H1 (cell line): ENCODE data around the gene PIAS4. TPM values are rescaled to one million over a fixed set of nuclear protein-coding genes. Genes with fewer than 3 reads are reported as not detected.

ENCODE experiments used
- CTCF ChIA-PET: fragments of 300-600 bp; sonication (Branson Sonifier 250); formaldehyde crosslinking; loops from one replicate; lab custom pipeline; 2021; ENCODE audit not compliant: partially characterized antibody; lab: Charles Lee
- POLR2A ChIA-PET: fragments of 300-600 bp; sonication (Branson Sonifier 250); formaldehyde crosslinking; loops from one replicate; lab custom pipeline; 2021; ENCODE audit warnings: inconsistent platforms; ENCODE audit not compliant: partially characterized antibody; lab: Charles Lee
- DNase-seq, 2 experiments: peaks; one replicate each; pipeline versions ENCODE4 v3.0.0 to v3.0.0-alpha.2; 2010 to 2022; ENCODE audit warnings: low spot score in 2 of 2, low read depth in 1 of 2, mixed read lengths in 1 of 2
- FAIRE-seq: peaks from 2 replicates; lab custom pipeline; 2011; peaks lifted over from hg19 to GRCh38; lab: Jason Lieb, UNC
- H2AFZ ChIP-seq: 2 replicates; pipeline ENCODE4 v1.8.1; 2012; ENCODE audit warnings: low read length, inconsistent platforms
- H2AK5ac ChIP-seq: 2 replicates; pipeline ENCODE4 v1.6.1; 2013; ENCODE audit warnings: low read depth, low read length
- H2BK120ac ChIP-seq: replicated peaks from 2 replicates; pipeline ENCODE3; 2013; ENCODE audit warnings: low read depth, low read length, inconsistent platforms
- H2BK12ac ChIP-seq: 2 replicates; pipeline ENCODE4 v1.6.1; 2013; ENCODE audit warnings: low read depth, low read length
- H2BK15ac ChIP-seq: 2 replicates; pipeline ENCODE4 v1.6.1; 2013; ENCODE audit warnings: low read length
- H2BK20ac ChIP-seq: 2 replicates; pipeline ENCODE4 v1.6.1; 2013; ENCODE audit warnings: low read length
- H2BK5ac ChIP-seq: 2 replicates; pipeline ENCODE4 v1.6.1; 2013; ENCODE audit warnings: low read depth, low read length
- H3K14ac ChIP-seq: 2 replicates; pipeline ENCODE4 v1.6.1; 2013; ENCODE audit warnings: inconsistent platforms; ENCODE audit not compliant: insufficient read length
- H3K18ac ChIP-seq: 2 replicates; pipeline ENCODE4 v1.6.1; 2013; ENCODE audit warnings: low read length; ENCODE audit errors: extremely low read depth
- H3K23ac ChIP-seq: 2 replicates; pipeline ENCODE4 v1.6.1; 2013; ENCODE audit warnings: inconsistent platforms; ENCODE audit not compliant: insufficient read length
- H3K23me2 ChIP-seq: 2 replicates; pipeline ENCODE4 v1.6.1; 2013; ENCODE audit warnings: low read depth, low read length
- H3K27ac ChIP-seq: 2 replicates; pipeline ENCODE4 v1.6.1; 2011; ENCODE audit warnings: low read depth, low read length, inconsistent platforms
- H3K27me3 ChIP-seq, 4 experiments: replicated peaks in 1 of 4; 1 replicate in 1 of 4; 2 replicates in 3 of 4; pipeline versions ENCODE4 v1.6.1 to v1.8.1; 2011 to 2013; ENCODE audit warnings: low read length in 3 of 4, mild to moderate bottlenecking in 3 of 4, inconsistent platforms in 2 of 4, mixed read lengths in 2 of 4, moderate library complexity in 1 of 4; ENCODE audit not compliant: control insufficient read depth in 3 of 4, insufficient read depth in 3 of 4; ENCODE audit errors: extremely low read depth in 1 of 4
- H3K36me3 ChIP-seq, 4 experiments: 2 replicates each; pipeline versions ENCODE4 v1.6.1 to v1.8.1; 2011 to 2013; ENCODE audit warnings: mild to moderate bottlenecking in 4 of 4, low read length in 3 of 4, moderate library complexity in 2 of 4, control low read depth in 1 of 4, inconsistent platforms in 1 of 4; ENCODE audit not compliant: insufficient read depth in 4 of 4, control insufficient read depth in 2 of 4
- H3K4ac ChIP-seq: replicated peaks from 2 replicates; pipeline ENCODE3; 2013; ENCODE audit warnings: low read length, low read depth, mixed read lengths, inconsistent platforms; ENCODE audit not compliant: insufficient read length
- H3K4me1 ChIP-seq, 4 experiments: replicated peaks in 1 of 4; 1 replicate in 1 of 4; 2 replicates in 3 of 4; pipeline versions ENCODE4 v1.6.1 to v1.8.1; 2011 to 2013; ENCODE audit warnings: low read length in 3 of 4, inconsistent platforms in 2 of 4, mixed read lengths in 1 of 4; ENCODE audit not compliant: insufficient read depth in 4 of 4, control insufficient read depth in 3 of 4
- H3K4me2 ChIP-seq, 2 experiments: 2 replicates each; pipeline versions ENCODE4 v1.6.1 to v1.8.1; 2011 to 2013; ENCODE audit warnings: low read depth in 2 of 2, low read length in 2 of 2, control low read depth in 1 of 2, inconsistent platforms in 1 of 2, mild to moderate bottlenecking in 1 of 2; ENCODE audit not compliant: insufficient read depth in 1 of 2
- H3K4me3 ChIP-seq, 4 experiments: fragments of 200-600, 300-600 bp in 1 of 4; sonication (generic), shearing (Covaris generic), sonication (Bioruptor Twin) in 1 of 4; 2 replicates each; pipeline versions ENCODE4 v1.5.1 to v1.8.1; 2011 to 2016; ENCODE audit warnings: low read length in 4 of 4, low read depth in 3 of 4, control low read depth in 2 of 4, inconsistent platforms in 2 of 4, mild to moderate bottlenecking in 2 of 4, mixed read lengths in 1 of 4, moderate library complexity in 1 of 4; ENCODE audit not compliant: insufficient read depth in 2 of 4; ENCODE audit errors: extremely low read depth in 1 of 4
- H3K56ac ChIP-seq: replicated peaks from 2 replicates; pipeline ENCODE3; 2013; ENCODE audit warnings: low read depth, mild to moderate bottlenecking, mixed read lengths, low read length, inconsistent platforms; ENCODE audit not compliant: insufficient read length
- H3K79me1 ChIP-seq: 2 replicates; pipeline ENCODE4 v1.6.1; 2013; ENCODE audit warnings: low read depth, low read length, control low read depth
- H3K79me2 ChIP-seq, 2 experiments: 2 replicates each; pipeline versions ENCODE4 v1.6.1 to v1.8.1; 2012 to 2013; ENCODE audit warnings: low read length in 2 of 2, mild to moderate bottlenecking in 2 of 2, inconsistent platforms in 1 of 2; ENCODE audit not compliant: insufficient read depth in 2 of 2, control insufficient read depth in 1 of 2
- H3K9ac ChIP-seq, 4 experiments: replicated peaks in 1 of 4; 1 replicate in 1 of 4; 2 replicates in 3 of 4; pipeline versions ENCODE4 v1.6.1 to v1.8.1; 2011 to 2013; ENCODE audit warnings: low read depth in 3 of 4, low read length in 3 of 4, control low read depth in 2 of 4, mild to moderate bottlenecking in 2 of 4, moderate library complexity in 2 of 4, inconsistent platforms in 1 of 4; ENCODE audit errors: extremely low read depth in 1 of 4
- H3K9me3 ChIP-seq, 2 experiments: 2 replicates each; pipeline versions ENCODE4 v1.6.1 to v1.8.1; 2012 to 2013; ENCODE audit warnings: mild to moderate bottlenecking in 2 of 2, moderate library complexity in 2 of 2, control low read depth in 1 of 2, inconsistent platforms in 1 of 2, low read depth in 1 of 2, low read length in 1 of 2, mixed read lengths in 1 of 2; ENCODE audit not compliant: insufficient read depth in 2 of 2
- H4K20me1 ChIP-seq, 2 experiments: replicated peaks in 1 of 2; 2 replicates each; pipeline versions ENCODE3 to v1.8.1; 2011 to 2013; ENCODE audit warnings: inconsistent platforms in 2 of 2, low read length in 2 of 2, mild to moderate bottlenecking in 1 of 2; ENCODE audit not compliant: insufficient read depth in 2 of 2, control insufficient read depth in 1 of 2
- H4K5ac ChIP-seq: 2 replicates; pipeline ENCODE4 v1.6.1; 2013; ENCODE audit warnings: low read length, low read depth, mixed read lengths, inconsistent platforms; ENCODE audit not compliant: insufficient read length
- H4K8ac ChIP-seq: 2 replicates; pipeline ENCODE4 v1.8.0; 2013; ENCODE audit warnings: mild to moderate bottlenecking, moderate library complexity, low read length, inconsistent platforms; ENCODE audit not compliant: insufficient read depth; ENCODE audit errors: extremely low read depth
- H4K91ac ChIP-seq: replicated peaks from 2 replicates; pipeline ENCODE3; 2013; ENCODE audit warnings: low read length, mixed read lengths, inconsistent platforms; ENCODE audit not compliant: insufficient read length
- BACH1 ChIP-seq: IDR thresholded peaks from 2 replicates; pipeline ENCODE4 v1.6.1; 2012; ENCODE audit warnings: low read length, improper control_type of control experiment
- CBX8 ChIP-seq: fragments of 300-800, 300-1000 bp; sonication (generic); IDR thresholded peaks from 2 replicates; pipeline ENCODE4 v1.7.1; 2016; ENCODE audit warnings: low read depth, low read length, borderline replicate concordance
- CHD1 ChIP-seq: IDR thresholded peaks from 2 replicates; pipeline ENCODE4 v1.6.1; 2012; ENCODE audit warnings: low read depth, low read length, improper control_type of control experiment
- RBBP5 ChIP-seq: IDR thresholded peaks from 2 replicates; pipeline ENCODE4 v1.7.1; 2012; ENCODE audit warnings: low read depth, mild to moderate bottlenecking, inconsistent platforms, low read length, moderate library complexity, borderline replicate concordance
- WGBS, 2 experiments: shearing (Covaris generic) in 1 of 2; methylation state at CpG; one replicate each; pipeline versions ENCODE4 v1.1.6 to v1.1.7; 2013 to 2015; ENCODE audit warnings: low lambda C conversion rate in 2 of 2, mixed read lengths in 2 of 2, inconsistent platforms in 1 of 2, low coverage in 1 of 2, missing lambda C conversion rate in 1 of 2; ENCODE audit not compliant: insufficient replicate concordance in 2 of 2, insufficient coverage in 1 of 2, insufficient read length in 1 of 2; ENCODE audit errors: extremely low coverage in 1 of 2, missing lambda C conversion rate in 1 of 2; 5-methylcytosine and 5-hydroxymethylcytosine counted together
- polyA plus RNA-seq, 7 experiments: library from polyadenylated mRNA; depleted of rRNA in 3 of 7; stranded (reverse) in 5 of 7; unstranded in 2 of 7; fragments of >200 nt in 5 of 7; fragments of 200-250 nt in 2 of 7; gene quantifications; 1 replicate in 5 of 7; 2 replicates in 1 of 7; 4 replicates in 1 of 7; pipeline versions ENCODE4 v1.2.1 to v1.2.3, GENCODE V29; 2011 to 2013; ENCODE audit warnings: missing spikeins in 2 of 7, mixed read lengths in 2 of 7
- total RNA-seq: library from RNA; stranded (reverse); fragmentation: NEBNext Ultra II Directional; extraction: Animal tissue kit (Norgen Biotek cat#: 25700); gene quantifications from 2 replicates; pipeline ENCODE4 v1.2.1, GENCODE V29; 2021

Gene PIAS4
- total and polyA plus RNA-seq, 2 of the 8 experiments (the other 6 are each of a cell fraction or from before 2014, with no cell fraction given) = 30.2 to 51.4 TPM

- H3K9me3 ChIP-seq = no peaks in the 10 kb centered on the region
- H4K8ac ChIP-seq = no peak overlapping the region; the same call in 1 of the 2 replicates
- H4K20me1 ChIP-seq = peaks cover 3 to 14% of the 10 kb centered on the region in 2 experiments
- no peak overlapping the region for H2AK5ac ChIP-seq
- no peak overlapping the region for H3K14ac ChIP-seq
- H3K18ac ChIP-seq = no peak overlapping the region
- H3K23me2 ChIP-seq = no peaks in the 10 kb centered on the region
- 92% methylated on average over 23 of the region's 31 CpGs; no CpG with 5 or more reads in 1 of the 2 experiments for WGBS, 2 experiments
- TF ChIP-seq BACH1 = no peak
- no peak for TF ChIP-seq CBX8
- TF ChIP-seq RBBP5 = no peak
- TF ChIP-seq CHD1 = no peak
- no peaks in the 10 kb centered on the region for H3K27me3 ChIP-seq
- peaks cover 12% of the 10 kb centered on the region for H3K79me1 ChIP-seq
- DNase-seq (no peak), FAIRE-seq (no peak)
- ChIA-PET CTCF (interaction anchor here (0.7 kb wide), 1 partner anchor 820 kb away, joined by 4 read pairs; no protein-coding TSS in a partner anchor), POLR2A (interaction anchor here (1.6 kb wide), 1 partner anchor 18 kb away, joined by 5 read pairs; no protein-coding TSS in a partner anchor)
- H2BK12ac ChIP-seq = no peak overlapping the region
- no peak overlapping the region for H2BK5ac ChIP-seq
- H4K5ac ChIP-seq = no peak overlapping the region
- no peak overlapping the region for H2AFZ ChIP-seq
- peaks cover 0 to 11% (median 2%) of the 10 kb centered on the region in 4 experiments; a peak in 6 of 7 replicates for H3K4me1 ChIP-seq
- H4K91ac ChIP-seq = no peak overlapping the region
- H3K27ac ChIP-seq = no peak overlapping the region
- H3K4ac ChIP-seq = no peak overlapping the region
- no peak overlapping the region for H3K23ac ChIP-seq
- no peak overlapping the region; a peak in 1 of 4 replicates for H3K4me2 ChIP-seq
- H2BK15ac ChIP-seq = no peak overlapping the region
- no peak overlapping the region for H2BK120ac ChIP-seq
- no peak overlapping the region for H2BK20ac ChIP-seq
- peaks cover 0 to under 1% of the 10 kb centered on the region in 2 experiments; a peak in 1 of 4 replicates for H3K79me2 ChIP-seq
- no peak overlapping the region for H3K56ac ChIP-seq
- H3K9ac ChIP-seq = no peak overlapping the region
- H3K36me3 ChIP-seq = peaks cover 0 to 8% (median 2%) of the 10 kb centered on the region in 4 experiments; a peak in 4 of 8 replicates
- H3K4me3 ChIP-seq = no peak overlapping the region
Observed at GRCh38 chr19:4043966-4044715, 36.6 kb downstream of the PIAS4 start.
